CD4-positive, CD25-positive, alpha-beta regulatory T cell (primary cell): ENCODE data around the gene BEST2. TPM values are rescaled to one million over a fixed set of nuclear protein-coding genes. Genes with fewer than 3 reads are reported as not detected.

Experiments used
- ATAC-seq, 2 donors: fragments of 150-1000 bp; cut with Tn5 transposase; one replicate each; pipeline ENCODE4 v1.10.0; 2021; ENCODE audit warnings: low read depth in 2 of 2, moderate number of reproducible peaks in 2 of 2, moderate library complexity in 1 of 2
- DNase-seq, 3 donors: peaks; one replicate each; pipeline versions ENCODE4 v3.0.0 to v3.0.0-alpha.2; 2012 to 2022; ENCODE audit warnings: mixed read lengths in 1 of 3
- H3K27ac ChIP-seq: one replicate; pipeline ENCODE4 v1.7.0; 2013; ENCODE audit warnings: mild to moderate bottlenecking, low read length; ENCODE audit not compliant: insufficient read depth, poor library complexity, severe bottlenecking
- H3K27me3 ChIP-seq: one replicate; pipeline ENCODE4 v1.7.0; 2013; ENCODE audit warnings: low read length; ENCODE audit not compliant: control insufficient read depth, insufficient read depth
- H3K36me3 ChIP-seq: one replicate; pipeline ENCODE4 v1.7.0; 2013; ENCODE audit warnings: mild to moderate bottlenecking, low read length, moderate library complexity; ENCODE audit not compliant: control insufficient read depth, insufficient read depth
- H3K4me1 ChIP-seq: 2 replicates; pipeline ENCODE4 v1.7.0; 2013; ENCODE audit warnings: mild to moderate bottlenecking, low read length; ENCODE audit not compliant: insufficient read depth, control insufficient read depth, poor library complexity, severe bottlenecking
- H3K4me3 ChIP-seq: one replicate; pipeline ENCODE4 v1.7.0; 2013; ENCODE audit warnings: low read depth, mild to moderate bottlenecking, low read length, moderate library complexity
- H3K9me3 ChIP-seq, 2 experiments: 1 replicate in 1 of 2; 2 replicates in 1 of 2; pipeline ENCODE4 v1.7.0; 2013; ENCODE audit warnings: low read length in 2 of 2, mild to moderate bottlenecking in 1 of 2, moderate library complexity in 1 of 2; ENCODE audit not compliant: control insufficient read depth in 2 of 2
- H3K27ac Mint-ChIP-seq, 3 donors: one replicate each; pipeline ENCODE4 v1.8.0; 2020 to 2022; ENCODE audit warnings: mild to moderate bottlenecking in 3 of 3, mixed read lengths in 3 of 3, moderate library complexity in 2 of 3
- H3K27me3 Mint-ChIP-seq: one replicate; pipeline ENCODE4 v1.8.0; 2022; ENCODE audit warnings: mild to moderate bottlenecking, mixed read lengths
- H3K36me3 Mint-ChIP-seq: one replicate; pipeline ENCODE4 v1.8.0; 2020; ENCODE audit warnings: mixed read lengths
- H3K4me1 Mint-ChIP-seq, 4 donors: one replicate each; pipeline ENCODE4 v1.8.0; 2020 to 2022; ENCODE audit warnings: mixed read lengths in 4 of 4, mild to moderate bottlenecking in 1 of 4
- H3K4me3 Mint-ChIP-seq, 4 donors: one replicate each; pipeline ENCODE4 v1.8.0; 2020 to 2022; ENCODE audit warnings: mild to moderate bottlenecking in 4 of 4, mixed read lengths in 4 of 4, moderate library complexity in 3 of 4
- H3K9me3 Mint-ChIP-seq, 7 donors: one replicate each; pipeline ENCODE4 v1.8.0; 2020 to 2022; ENCODE audit warnings: mixed read lengths in 7 of 7, mild to moderate bottlenecking in 3 of 7, moderate library complexity in 2 of 7
- polyA plus RNA-seq, 4 donors: library from polyadenylated mRNA; unstranded; fragments of 300-500 nt; fragmentation: Illumina TruSeq; gene quantifications; one replicate each; pipeline ENCODE4 v1.2.3, GENCODE V29; 2021
- total RNA-seq: library from RNA; stranded (reverse); gene quantifications from one replicate; pipeline ENCODE4 v1.2.3, GENCODE V29; 2022

BEST2 gene
- total and polyA plus RNA-seq, 5 donors from 2014 or later, result not detected

GRCh38 chr19:12786141-12786870 is 34.7 kb downstream of the BEST2 start:
- Histone ChIP-seq H3K36me3 (no peaks in the 10 kb centered on the region), H3K4me3 (no peak overlapping the region), H3K9me3 (no peaks in the 10 kb centered on the region), H3K27ac (peak overlapping the region; percentile 100), H3K4me1 (peaks cover 80% of the 10 kb centered on the region), H3K27me3 (no peaks in the 10 kb centered on the region)
- peak in 1 of 3 donors; percentile 36 for DNase-seq
- peak overlapping the region in 2 of 3 donors; percentile 72 to 90 for H3K27ac Mint-ChIP-seq
- H3K4me3 Mint-ChIP-seq, result no peak overlapping the region
- peaks cover 0 to 37% (median 19%) of the 10 kb centered on the region in 4 donors for H3K4me1 Mint-ChIP-seq
- no peak for ATAC-seq
- H3K9me3 Mint-ChIP-seq, result peaks cover 0 to 2% (median 0%) of the 10 kb centered on the region in 7 donors
- H3K27me3 Mint-ChIP-seq, result peaks cover 8% of the 10 kb centered on the region
- no peaks in the 10 kb centered on the region for H3K36me3 Mint-ChIP-seq

DNA sequence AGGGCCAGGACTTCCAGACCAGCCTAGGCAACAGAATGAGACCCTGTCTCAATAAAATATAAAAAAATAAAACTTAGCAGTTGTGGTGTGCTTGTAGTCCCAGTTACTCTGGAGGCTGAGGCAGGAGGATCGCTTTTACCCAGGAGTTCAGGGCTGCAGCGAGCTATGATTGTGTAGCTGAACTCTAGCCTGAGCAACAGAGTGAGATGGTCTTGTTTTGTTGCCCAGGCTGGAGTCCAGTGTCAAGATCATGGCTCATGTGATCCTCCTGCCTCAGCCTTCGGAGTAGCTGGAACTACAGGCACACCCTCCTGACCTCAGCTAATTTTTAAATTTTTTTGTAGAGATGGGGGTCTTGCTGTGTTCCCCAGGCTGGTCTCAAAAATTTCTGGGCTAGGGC is 35.4 kb downstream of the BEST2 start:
- Mint-ChIP-seq H3K27ac (peak overlapping the region; percentile 72 to 93 (median 90)), H3K4me3 (no peak overlapping the region), H3K36me3 (no peaks in the 10 kb centered on the region), H3K4me1 (peaks cover 0 to 30% (median 16%) of the 10 kb centered on the region in 4 donors), H3K9me3 (peaks cover 0 to 3% (median 0%) of the 10 kb centered on the region in 7 donors), H3K27me3 (peaks cover 14% of the 10 kb centered on the region)
- ATAC-seq (no peak), DNase-seq (no peak)
- H3K4me1 ChIP-seq, result peaks cover 73% of the 10 kb centered on the region
- H3K4me3 ChIP-seq, result no peak overlapping the region
- no peaks in the 10 kb centered on the region for H3K9me3 ChIP-seq
- H3K36me3 ChIP-seq, result no peaks in the 10 kb centered on the region
- peak overlapping the region; percentile 100 for H3K27ac ChIP-seq
- no peaks in the 10 kb centered on the region for H3K27me3 ChIP-seq

DNA sequence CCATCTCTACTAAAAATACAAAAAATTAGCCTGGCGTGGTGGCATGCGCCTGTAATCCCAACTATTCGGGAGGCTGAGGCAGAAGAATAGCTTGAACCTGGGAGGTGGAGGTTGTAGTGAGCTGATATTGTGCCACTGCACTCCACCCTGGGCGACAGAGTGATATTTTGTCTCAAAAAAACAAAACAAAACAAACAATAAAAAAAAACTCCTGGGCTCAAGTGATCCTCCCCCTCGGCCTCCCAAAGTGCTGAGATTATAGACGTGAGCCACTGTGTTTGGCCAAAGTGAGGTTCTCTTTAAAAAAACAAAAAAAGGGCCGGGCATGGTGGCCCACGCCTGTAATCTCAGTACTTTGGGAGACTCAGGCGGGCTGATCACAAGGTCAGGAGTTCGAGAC is 35.9 kb downstream of the BEST2 start:
- Mint-ChIP-seq H3K4me3 (no peak overlapping the region), H3K4me1 (peaks cover 0 to 26% (median 14%) of the 10 kb centered on the region in 4 donors), H3K36me3 (no peaks in the 10 kb centered on the region), H3K27me3 (peaks cover 15% of the 10 kb centered on the region), H3K27ac (peak overlapping the region in 2 of 3 donors; percentile 90 to 93), H3K9me3 (peaks cover 0 to 3% (median 0%) of the 10 kb centered on the region in 7 donors)
- Histone ChIP-seq H3K9me3 (no peaks in the 10 kb centered on the region), H3K4me3 (no peak overlapping the region), H3K4me1 (peaks cover 68% of the 10 kb centered on the region), H3K27me3 (no peaks in the 10 kb centered on the region), H3K36me3 (no peaks in the 10 kb centered on the region), H3K27ac (peak overlapping the region; percentile 41)
- ATAC-seq (no peak), DNase-seq (no peak)

- Mint-ChIP-seq H3K4me3 (peak overlapping the region in 3 of 4 donors; percentile 82 to 84 (median 82)), H3K4me1 (peaks cover 0 to 26% (median 15%) of the 10 kb centered on the region in 4 donors), H3K27ac (peak overlapping the region; percentile 93 to 95 (median 94)), H3K36me3 (no peaks in the 10 kb centered on the region), H3K27me3 (peaks cover 18% of the 10 kb centered on the region), H3K9me3 (peaks cover 0 to 9% (median 0%) of the 10 kb centered on the region in 7 donors)
- H3K36me3 ChIP-seq, result no peaks in the 10 kb centered on the region
- H3K4me3 ChIP-seq, result no peak overlapping the region
- H3K27me3 ChIP-seq, result no peaks in the 10 kb centered on the region
- no peak for ATAC-seq
- H3K27ac ChIP-seq, result peak overlapping the region; percentile 100
- no peak for DNase-seq
- H3K9me3 ChIP-seq, result no peaks in the 10 kb centered on the region
- peaks cover 64% of the 10 kb centered on the region for H3K4me1 ChIP-seq
Measured at GRCh38 chr19:12788042-12788681, 36.6 kb downstream of the BEST2 start.

DNA sequence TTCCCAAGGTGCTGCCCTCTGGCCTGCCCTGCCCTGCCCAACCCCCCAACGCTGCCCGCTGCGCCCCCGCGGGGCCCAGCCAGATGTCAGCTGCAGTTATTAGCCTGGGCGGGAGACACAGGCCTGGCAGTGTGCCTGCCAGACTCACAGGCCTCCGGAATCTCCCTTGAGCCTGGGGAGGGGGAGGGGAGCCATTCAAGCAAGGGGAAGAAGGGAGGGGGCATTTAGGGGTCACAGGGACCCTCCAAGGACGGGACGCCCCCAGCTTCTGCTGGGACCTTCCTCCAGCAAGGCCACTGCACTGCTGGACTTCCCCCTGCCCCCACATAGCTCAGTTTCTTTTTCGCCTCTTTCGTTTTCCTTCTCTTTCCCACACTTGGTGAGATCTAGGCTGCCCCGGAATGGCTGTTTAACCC is 37.1 kb downstream of the BEST2 start:
- peaks cover 61% of the 10 kb centered on the region for H3K4me1 ChIP-seq
- H3K4me1 Mint-ChIP-seq, result peaks cover 0 to 26% (median 13%) of the 10 kb centered on the region in 4 donors
- peaks cover 0 to 11% (median 0%) of the 10 kb centered on the region in 7 donors for H3K9me3 Mint-ChIP-seq
- H3K27me3 Mint-ChIP-seq, result peaks cover 21% of the 10 kb centered on the region
- no peaks in the 10 kb centered on the region for H3K36me3 ChIP-seq
- peak overlapping the region; percentile 100 for H3K27ac ChIP-seq
- H3K9me3 ChIP-seq, result no peaks in the 10 kb centered on the region
- DNase-seq (peak in 2 of 3 donors; percentile 46 to 55), ATAC-seq (no peak)
- H3K36me3 Mint-ChIP-seq, result no peaks in the 10 kb centered on the region
- no peaks in the 10 kb centered on the region for H3K27me3 ChIP-seq
- H3K27ac Mint-ChIP-seq, result peak overlapping the region; percentile 93 to 95 (median 94)
- peak overlapping the region; percentile 53 for H3K4me3 ChIP-seq
- peak overlapping the region; percentile 82 to 85 (median 83) for H3K4me3 Mint-ChIP-seq

GRCh38 chr19:12789098-12789903 is 37.7 kb downstream of the BEST2 start:
- Histone ChIP-seq H3K4me1 (peaks cover 61% of the 10 kb centered on the region), H3K27me3 (no peaks in the 10 kb centered on the region), H3K4me3 (peak overlapping the region; percentile 53), H3K36me3 (no peaks in the 10 kb centered on the region), H3K9me3 (no peaks in the 10 kb centered on the region), H3K27ac (peak overlapping the region; percentile 100)
- Mint-ChIP-seq H3K36me3 (no peaks in the 10 kb centered on the region), H3K4me3 (peak overlapping the region; percentile 82 to 100 (median 90)), H3K27me3 (peaks cover 25% of the 10 kb centered on the region), H3K27ac (peak overlapping the region; percentile 93 to 95 (median 94)), H3K9me3 (peaks cover 0 to 14% (median 0%) of the 10 kb centered on the region in 7 donors), H3K4me1 (peaks cover 4 to 29% (median 16%) of the 10 kb centered on the region in 4 donors)
- ATAC-seq (no peak), DNase-seq (peak in 1 of 3 donors; percentile 31)

DNA sequence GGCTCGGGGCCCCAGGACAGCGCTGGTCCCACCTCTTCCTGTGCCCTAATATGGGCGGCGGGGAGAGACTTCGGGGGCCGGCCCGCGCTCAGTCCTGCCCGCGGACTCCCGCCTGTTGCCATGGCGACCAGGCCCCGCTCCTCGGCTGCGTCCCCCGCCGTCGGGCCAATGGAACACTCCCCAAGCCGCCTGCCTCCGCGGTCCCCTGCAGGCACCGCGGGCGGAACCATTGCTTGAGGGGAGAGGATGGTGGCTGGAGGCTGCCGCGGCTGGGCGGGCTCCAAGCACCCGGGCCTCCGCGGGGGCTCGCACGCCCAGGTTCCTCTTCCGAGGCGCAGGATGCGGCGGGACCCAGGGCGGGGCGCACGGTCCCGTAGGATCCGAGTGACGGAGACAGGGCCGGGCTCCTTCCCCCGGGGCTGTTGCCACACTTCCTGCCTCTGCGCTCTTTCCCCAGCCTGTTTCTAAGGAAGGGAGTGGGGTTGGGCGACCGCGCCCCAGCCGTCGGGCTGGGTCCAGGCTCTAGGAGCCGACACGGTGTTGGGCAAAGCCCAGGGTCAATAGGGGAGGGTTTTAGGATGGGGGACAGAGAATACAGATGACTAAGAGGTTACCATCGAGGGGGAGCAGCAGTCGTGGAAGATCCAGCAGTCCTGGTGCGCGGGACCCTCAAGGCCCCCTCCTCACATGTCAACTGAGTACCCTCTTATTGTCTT is 38.5 kb downstream of the BEST2 start:
- peak overlapping the region; percentile 95 to 100 (median 97) for H3K4me3 Mint-ChIP-seq
- no peaks in the 10 kb centered on the region for H3K9me3 ChIP-seq
- peak overlapping the region; percentile 100 for H3K27ac ChIP-seq
- H3K27me3 ChIP-seq, result no peaks in the 10 kb centered on the region
- peaks cover 0 to 14% (median 0%) of the 10 kb centered on the region in 7 donors for H3K9me3 Mint-ChIP-seq
- peak overlapping the region; percentile 89 for H3K4me3 ChIP-seq
- peaks cover 9 to 37% (median 21%) of the 10 kb centered on the region in 4 donors for H3K4me1 Mint-ChIP-seq
- ATAC-seq (peak; percentile 33 to 45), DNase-seq (peak; percentile 89 to 97 (median 91))
- peaks cover 61% of the 10 kb centered on the region for H3K4me1 ChIP-seq
- peaks cover 27% of the 10 kb centered on the region for H3K27me3 Mint-ChIP-seq
- H3K36me3 ChIP-seq, result no peaks in the 10 kb centered on the region
- H3K27ac Mint-ChIP-seq, result peak overlapping the region; percentile 99 to 100 (median 99)
- H3K36me3 Mint-ChIP-seq, result no peaks in the 10 kb centered on the region
